CD4-positive, alpha-beta T cell treated with Interleukin-4 for 4 hours (primary cell): ENCODE measurements around the gene RHOT2.
"Not testable (repeated sequence)": the region's sequence is repeated elsewhere in the genome, so short reads cannot be mapped to it uniquely, and the experiment has no call there.

Experiments
- DNase-seq: peaks from one replicate; pipeline ENCODE4 v3.0.0-alpha.2; 2020

Gene RHOT2

DNA sequence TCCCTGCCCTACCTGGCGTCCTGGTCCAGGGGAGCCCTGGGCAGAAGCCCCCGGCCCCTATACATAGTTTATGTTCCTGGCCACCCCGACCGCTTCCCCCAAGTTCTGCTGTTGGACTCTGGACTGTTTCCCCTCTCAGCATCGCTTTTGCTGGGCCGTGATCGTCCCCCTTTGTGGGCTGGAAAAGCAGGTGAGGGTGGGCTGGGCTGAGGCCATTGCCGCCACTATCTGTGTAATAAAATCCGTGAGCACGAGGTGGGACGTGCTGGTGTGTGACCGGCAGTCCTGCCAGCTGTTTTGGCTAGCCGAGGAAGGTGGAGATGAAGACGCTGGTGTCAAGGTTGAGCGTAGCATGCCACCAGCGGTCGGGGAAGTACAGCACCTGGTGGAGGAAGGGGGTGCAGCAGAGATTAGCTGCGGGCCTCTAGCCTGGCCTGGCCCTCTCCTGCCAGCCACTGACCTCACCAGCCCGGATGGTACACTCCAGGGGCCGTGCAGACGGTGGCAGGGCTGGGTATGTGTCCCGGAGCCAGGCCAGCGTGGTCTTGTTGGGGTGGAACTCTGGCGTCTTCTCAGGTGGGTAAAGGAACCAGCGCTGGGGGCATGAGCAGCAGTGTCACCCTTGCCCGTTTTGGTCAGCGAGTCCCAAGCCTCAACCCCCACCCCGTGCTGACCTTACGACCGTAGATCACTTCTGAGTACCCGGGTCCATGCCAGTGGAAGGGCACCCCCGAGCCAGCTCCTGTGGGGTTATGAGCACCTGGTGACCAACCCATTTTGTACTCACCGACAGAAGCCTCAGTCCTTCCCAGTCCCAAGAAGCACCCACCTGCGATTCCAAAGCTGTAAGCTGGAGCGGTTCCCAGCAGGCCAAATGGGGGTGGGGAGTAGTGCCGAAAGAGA, 14.8 kb downstream of the RHOT2 start:
- DNase-seq, result no peak

- DNase-seq, result no peak
These were observed 15.6 kb downstream of the RHOT2 start for GRCh38 chr16:683396-684070.

- DNase-seq, result peak; percentile 97
These were observed 16.3 kb downstream of the RHOT2 start, which contains the start of gene JMJD8 for GRCh38 chr16:684071-684794. Gene JMJD8, minus strand, starts transcription at chr16:684334. Its CDS starts 15 bp downstream, at chr16:684319.

- no peak for DNase-seq
These were observed 17.2 kb downstream of the RHOT2 start for GRCh38 chr16:684961-685696.

DNA sequence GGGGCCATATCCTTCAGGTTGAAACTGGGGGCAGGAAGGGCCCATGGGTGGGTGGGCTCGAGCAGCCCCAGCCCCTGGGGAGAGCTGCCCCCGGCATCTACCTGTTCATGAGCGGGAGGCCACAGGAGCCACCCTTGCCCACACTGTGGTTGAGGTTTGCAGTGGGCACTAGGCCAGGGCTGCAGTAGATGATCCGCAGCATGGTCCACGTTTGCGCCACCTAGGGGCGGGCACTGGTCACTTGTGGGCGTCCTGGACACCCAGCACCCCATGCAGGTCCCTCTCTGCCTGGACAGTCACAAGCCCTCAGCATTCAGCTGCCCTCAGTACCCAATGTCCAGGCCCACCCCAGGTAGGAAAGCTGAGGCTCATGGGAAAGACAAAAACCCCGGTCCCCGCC, 18.0 kb downstream of the RHOT2 start:
- no peak for DNase-seq

DNA sequence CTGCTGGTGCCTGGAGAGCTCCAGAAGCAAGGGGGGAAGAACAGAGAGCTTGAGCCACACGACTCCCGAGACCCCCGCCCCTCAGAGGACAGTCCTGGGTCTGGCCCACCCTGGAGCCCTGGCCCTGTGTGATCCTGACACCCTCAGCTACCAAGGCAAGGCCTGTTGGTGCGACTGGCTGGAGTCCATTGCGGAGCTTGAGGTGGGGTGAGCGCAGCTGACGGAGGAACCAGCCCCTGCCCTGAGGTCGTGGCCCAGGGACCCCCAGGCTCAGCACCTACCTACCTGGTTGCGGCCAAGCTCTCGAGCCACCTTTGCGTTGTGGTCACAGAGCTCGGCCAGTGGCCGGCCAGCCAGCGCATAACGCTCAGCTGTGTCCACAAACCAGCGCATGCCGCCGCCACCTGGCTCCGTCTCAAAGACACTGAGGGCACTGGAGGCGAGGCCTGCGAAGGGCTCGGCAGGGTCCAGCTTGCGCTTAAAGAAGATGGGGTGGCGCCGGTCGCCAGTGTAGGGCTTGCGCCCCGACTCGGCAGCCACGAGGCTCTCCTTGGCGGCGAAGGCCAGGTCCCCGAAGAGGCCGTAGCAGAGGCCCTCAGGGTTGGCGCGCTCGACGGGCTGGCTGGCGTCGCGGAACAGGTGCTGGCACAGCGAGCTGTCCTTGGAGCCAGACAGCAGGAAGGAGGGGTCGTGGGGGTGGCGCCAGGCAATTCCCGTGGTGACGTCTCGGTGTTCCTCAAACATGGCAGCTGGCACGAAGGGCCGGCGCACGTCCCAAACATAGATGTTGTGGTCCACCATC, 18.7 kb downstream of the RHOT2 start:
- no peak for DNase-seq

GRCh38 chr16:687499-687898, 19.6 kb downstream of the RHOT2 start:
- DNase-seq, result no peak

DNA sequence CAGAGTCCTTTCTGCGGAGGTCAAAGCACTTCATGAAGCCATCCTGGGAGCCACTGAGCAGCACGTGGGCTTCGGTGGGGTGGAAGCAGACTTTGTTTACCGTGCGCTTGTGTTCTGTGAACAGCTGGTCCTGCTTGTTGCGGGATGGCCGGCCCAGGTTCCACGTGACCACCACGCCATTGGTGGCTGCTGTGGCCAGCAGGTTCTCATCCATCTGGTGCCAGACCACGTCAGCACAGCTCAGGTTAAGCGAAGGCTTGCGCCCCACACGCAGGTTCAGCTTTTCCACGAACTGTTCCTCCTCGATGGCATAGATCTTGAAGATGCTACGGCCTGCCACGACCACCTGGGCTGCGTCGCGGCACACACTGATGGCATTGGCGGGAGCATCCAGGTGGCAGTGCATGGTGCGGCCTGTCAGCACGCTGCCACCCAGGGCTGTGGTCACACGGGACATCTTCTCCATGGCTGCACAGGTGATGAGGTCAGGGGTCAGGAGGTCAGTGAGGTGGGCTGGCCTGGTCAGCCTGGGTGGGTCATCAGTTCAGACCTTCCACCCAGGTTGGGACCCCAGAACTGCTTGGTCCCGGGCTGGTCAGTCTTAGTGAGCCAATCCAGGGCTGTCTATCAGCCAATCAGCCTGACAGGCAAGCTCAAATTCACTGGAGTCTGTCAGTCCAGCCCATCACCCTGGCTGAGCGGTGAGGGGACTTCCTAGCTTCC, 21.4 kb downstream of the RHOT2 start:
- no peak for DNase-seq

DNA sequence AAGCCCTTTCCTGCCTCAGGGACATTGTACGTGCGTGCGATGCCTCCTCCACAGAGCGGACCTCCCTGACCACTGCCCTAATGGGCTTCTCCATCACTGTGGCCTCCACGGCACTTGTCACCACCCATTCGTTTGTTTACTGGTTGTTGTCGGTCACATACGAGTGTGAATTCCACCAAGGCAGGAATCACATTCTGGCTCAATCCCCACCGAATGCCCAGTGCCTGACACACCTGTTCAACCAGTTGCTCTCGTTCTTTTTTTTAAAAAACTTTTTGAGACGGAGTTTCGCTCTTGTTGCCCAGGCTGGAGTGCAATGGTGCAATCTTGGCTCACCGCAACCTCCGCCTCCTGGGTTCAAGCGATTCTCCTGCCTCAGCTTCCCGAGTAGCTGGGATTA, 23.3 kb downstream of the RHOT2 start:
- not testable (repeated sequence) for DNase-seq

DNA sequence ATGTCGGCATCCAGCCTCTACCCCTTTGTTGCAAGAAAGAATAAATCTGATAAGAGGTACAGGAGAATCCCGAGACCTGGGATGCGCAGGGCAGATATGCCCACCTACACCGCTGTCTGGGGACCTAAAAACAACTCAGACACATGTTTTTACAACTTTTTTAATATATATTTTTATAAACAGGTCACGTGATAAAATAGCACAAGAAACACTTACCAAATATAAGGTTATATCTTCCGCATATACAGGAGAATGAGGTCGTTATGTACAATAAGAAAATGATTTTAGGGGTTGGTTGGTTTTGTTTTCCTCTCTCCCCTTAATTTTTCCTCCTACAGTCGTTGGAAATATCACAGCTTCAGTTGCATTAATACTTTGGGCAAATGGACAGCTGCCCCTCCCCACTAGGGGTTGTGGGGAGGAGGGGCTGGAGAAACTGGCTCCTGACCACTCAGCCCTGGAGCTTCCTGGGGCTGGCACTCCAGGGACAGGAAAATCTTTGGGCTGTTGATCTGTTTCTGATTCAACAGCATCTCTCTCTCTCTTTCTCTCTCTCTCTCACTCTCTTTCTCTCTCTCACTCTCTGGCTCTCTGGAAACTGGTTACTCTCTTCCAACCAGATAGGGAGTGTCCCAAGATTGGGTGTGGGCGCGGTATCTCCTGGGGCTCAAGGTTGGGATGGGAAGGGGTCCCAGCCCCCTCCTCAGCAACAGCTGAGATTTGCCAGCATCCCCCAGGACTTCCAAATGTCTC, 24.6 kb downstream of the RHOT2 start:
- no peak for DNase-seq

- no peak for DNase-seq
These were observed 25.4 kb downstream of the RHOT2 start for GRCh38 chr16:693364-693763.

DNA sequence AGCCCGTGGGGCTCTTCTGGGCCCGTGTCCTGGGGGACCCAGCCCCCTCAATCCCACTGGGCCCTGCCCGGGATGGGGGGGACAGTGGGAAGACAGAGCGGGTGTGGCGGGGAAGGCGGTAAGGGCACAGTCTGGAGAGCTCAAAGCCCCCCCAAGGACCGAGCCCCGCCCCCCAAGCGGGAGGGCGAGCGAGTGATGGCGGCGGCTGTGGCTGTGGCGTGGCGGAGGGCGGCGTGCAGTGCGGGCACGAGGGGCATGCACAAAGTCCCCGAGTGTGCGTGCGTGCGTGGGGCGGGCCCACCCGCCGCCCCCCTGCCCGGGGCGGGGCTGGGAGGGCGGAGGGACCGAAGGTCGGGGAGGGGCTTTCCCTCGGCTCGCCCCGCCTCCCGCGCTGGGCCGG, 25.8 kb downstream of the RHOT2 start:
- DNase-seq, result no peak

DNA sequence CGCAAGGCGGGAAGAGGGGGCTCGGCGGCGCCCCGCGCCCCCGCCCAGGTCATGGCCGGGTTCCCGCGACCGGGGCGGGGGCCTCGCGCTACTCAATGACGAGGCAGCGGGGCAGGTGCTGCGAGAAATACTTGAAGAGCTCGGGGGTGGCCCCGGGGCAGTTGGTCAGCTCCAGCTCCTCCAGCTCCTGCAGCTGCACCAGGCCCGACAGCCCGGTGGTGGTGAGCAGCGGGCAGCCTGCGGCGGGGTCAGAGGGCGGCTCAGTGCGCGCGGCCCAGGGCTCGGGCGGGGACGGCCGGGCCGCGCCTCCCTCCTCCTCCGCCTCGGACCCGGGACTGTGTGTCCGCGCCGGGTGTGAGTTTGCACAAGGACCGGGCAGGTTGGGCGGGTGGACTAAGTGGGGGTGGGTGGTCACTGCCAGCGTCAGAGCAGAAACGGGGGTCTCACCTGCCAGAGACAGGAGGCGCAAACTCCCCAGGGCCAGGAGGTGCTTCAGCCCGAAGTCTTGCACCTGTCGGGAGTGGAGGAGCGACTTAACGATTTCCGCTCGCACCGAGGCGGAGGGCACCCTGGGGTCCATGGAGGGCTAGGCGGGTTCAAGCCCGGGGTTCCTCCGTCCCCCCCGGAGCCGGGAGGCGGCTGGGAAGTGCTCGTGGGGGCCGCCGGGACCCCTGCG, 26.4 kb downstream of the RHOT2 start:
- no peak for DNase-seq

DNA sequence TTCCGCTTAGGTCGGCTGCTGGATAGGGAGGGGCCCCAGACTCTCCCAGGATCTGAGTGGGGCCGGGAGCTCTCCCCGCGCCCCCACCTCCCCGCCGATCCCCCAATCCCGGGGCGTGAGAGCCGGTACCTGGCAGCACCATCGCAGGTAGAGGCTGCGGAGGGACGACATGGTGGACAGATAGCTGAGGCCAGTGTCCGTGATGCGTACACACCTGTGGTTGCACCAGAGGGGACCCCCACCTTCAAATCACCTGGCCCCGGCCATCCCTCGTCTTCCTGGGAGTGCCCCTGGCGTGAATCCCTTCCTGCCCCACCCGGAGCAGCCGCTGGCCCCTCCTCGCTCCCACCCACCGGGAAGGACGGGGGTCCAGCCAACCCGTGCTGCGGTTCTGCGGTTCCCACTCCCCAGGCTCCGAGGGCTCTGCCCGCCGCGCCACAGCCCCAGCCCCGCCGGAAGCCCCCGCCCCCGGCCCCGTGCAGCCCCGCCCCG, 27.0 kb downstream of the RHOT2 start:
- no peak for DNase-seq

DNA sequence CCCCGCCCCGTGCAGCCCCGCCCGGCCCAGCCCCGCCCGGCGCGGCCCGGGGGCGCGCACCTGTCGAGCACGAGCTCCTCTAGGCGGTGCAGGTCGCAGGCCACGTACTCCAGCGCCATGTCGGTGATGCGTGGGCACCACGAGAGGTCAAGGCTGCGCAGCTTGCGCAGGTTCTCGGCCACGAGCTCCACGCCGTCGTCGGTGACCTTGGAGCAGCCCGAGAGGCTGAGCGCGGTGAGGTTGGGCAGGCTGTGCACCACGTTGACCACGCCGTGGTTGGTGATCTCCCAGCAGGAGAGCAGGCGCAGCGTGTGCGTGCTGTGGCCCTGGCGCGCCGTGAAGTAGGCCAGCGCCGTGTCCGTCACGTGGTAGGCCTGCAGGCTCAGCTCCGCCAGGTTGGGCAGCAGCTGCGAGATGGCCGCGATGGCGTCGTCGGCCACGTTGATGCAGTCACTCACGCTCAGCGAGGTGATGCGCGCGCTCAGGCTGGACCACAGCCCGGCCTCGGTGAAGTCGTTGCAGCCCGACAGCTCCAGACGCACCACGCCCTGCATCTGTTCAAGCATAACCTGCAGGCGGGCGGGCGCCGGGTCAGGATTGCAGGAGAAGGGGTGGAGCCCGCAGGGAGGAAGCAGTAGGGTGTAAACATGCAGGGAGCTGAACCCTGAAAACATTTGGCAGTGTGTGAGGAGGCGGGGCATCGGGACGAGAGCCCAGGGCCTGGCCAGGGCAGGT, 27.6 kb downstream of the RHOT2 start:
- DNase-seq, result peak; percentile 67

- no peak for DNase-seq
These were observed 31.2 kb downstream of the RHOT2 start for GRCh38 chr16:698911-699671.

DNA sequence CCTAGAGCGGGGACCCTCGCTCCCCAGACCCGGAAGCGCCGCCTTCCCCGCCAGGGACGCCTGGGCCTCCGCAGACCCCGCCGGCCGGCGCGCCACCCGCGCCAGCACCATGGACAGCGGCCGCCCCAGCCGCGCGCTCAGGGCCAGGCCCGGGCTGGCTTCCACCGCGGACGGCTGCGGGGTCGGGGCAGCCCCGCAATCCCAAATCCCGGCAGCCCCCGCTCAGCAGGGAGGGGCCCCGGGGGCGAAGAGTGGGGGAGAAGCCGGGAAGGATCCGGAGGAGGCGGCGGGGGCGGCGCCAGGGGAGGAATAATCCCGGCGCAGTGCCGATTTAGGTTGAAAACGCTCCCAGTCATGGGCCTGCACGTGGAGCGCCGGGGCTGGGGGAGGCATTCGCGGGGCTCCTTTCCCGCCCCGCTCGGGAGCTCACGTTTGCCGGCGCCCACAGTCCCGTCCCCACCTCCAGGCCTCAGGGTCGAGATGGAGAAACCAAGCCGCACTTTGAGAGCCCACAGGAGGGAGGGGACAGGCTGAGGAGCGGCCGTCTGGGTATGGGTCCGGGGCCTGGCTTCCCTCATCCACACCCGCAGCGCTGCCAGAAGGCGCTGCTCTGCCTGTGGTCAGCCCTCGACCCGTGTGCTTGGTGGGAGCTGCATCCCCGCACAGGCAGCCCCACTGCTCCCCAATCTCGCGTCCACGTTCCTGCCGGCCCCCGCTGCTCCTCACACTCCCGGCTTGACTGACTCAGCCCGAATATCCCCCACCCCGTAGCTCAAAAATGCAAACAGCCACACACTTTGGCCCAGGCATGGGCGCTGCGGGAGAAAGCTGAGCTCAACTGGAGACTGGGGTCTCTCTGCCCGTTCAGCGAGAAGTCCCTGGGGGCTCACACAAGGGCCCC, 33.0 kb downstream of the RHOT2 start:
- DNase-seq, result no peak
